ENCODE measurements around the gene RGS1. TPM values are rescaled to one million over a fixed set of nuclear protein-coding genes. Genes with fewer than 3 reads are reported as not detected.

The RGS1 gene, protein sequence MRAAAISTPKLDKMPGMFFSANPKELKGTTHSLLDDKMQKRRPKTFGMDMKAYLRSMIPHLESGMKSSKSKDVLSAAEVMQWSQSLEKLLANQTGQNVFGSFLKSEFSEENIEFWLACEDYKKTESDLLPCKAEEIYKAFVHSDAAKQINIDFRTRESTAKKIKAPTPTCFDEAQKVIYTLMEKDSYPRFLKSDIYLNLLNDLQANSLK
- 0.11 and 0.19 TPM in 2 replicates for total RNA-seq (2014; rRNA removed)
- polyA plus RNA-seq (2012) = not detected

DNA sequence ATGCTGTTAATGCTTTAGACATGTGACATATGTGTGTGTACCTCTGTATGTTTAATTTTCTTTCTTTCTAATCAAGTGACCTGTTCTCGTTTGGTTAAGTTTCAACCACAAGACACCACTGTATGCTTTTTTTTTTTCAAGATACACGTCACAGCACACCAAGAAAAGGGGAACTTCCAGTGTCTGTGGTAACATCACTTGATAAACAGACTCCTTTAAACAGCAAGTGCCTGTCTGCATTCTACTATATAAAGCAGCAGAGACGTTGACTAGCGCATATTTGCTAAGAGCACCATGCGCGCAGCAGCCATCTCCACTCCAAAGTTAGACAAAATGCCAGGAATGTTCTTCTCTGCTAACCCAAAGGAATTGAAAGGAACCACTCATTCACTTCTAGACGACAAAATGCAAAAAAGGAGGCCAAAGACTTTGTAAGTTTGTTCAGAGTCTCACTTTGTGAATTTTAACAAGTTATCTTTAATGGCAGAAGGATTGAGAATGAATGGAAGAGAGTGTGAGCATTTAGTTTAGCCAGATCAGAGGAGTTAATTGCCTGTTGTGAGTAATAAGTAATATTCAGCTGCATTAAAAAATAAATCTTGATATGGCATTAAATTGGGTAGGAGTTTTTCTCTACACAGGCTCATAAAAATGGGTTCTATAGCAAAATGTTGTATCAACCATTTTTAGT lies at the start of gene RGS1:
Gene RGS1, plus strand, starts transcription at position 275 of the 691 bp plus-strand sequence. Its CDS starts 20 bp downstream, at position 295.
- no peak for DNase-seq (ENCODE audit: low read depth)

DNA sequence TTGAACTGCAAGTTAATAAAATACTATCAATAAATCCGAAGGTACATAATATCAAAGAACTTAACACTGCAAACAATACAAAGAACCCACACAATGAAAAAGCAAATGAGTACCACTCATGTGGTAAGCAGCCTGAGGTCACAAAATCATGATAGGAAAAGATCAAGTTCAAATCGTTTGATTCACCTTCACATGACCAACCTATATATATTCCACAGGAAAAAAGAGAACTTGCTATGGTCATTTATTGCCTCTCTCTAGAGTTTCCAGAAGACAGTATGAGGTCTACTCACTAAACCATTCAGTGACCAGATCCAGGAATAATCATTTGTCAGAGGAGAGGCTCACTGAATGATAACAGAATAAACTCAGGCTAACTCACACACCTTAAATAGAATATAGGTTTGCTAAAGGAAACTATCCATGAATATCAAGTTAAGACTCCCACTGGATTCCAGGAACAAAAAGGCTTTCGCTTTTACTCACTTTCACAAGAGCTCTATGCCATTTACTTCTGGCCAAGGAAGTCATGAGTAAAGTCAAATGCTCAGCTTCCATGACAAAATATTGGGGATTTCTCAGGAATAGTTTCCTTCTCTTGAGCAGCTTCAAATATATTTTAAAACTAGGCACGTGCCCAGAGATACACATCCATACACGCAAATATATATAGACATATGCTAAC lies 48.3 kb upstream of the RGS1 start:
- no peak for DNase-seq (ENCODE audit: low read depth)

DNA sequence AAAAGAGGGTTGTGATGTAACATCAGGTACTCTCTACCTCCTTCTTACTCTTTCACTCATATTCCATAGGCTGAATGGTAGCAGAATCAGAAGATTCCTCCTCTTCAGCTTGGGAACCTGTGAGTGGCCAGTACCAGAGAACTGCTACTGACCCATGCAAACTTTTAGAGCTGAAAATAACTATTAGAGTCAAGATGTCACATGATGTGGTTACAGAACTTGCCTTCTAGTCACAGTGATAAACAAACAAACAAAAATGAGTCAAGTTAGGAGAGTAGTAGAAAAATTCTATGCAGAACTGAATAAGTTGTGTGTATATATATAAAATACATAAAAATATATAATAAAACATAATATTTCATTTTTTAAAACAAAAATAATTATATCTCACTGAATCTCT lies 47.6 kb upstream of the RGS1 start:
- DNase-seq (ENCODE audit: low read depth) = peak; percentile 74

DNA sequence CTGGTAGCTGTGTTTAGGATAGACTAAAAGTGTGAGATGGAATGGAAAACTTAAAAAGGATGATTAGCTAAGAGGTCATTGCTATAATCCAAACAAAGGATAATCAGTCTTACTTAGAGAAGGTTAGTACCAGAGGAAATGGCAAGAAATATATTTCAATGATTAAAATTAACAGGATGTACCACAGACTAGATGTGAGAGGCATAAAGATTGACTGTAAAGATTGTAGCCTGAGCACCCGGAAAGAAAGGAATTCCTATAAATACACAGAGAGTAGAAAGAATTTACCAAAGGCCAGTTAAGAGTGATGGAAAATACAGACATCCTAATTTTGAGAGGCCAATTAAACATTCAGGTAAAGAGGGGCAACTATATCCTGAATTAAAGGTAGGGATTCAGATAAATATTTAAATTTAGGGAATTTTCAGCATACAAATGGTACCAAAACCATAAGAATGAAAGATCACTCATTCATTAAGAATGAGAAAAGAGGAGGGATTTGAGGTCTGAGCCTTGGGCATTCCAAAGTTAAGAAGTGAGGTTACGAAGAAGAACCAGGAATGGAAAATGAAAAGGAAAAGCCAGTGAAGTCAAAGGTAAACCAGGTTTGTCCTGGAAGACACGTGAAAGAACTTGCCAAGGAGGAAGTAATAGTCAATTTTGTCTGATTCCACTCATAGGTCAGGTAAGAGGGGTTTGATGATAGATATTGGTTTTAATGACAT lies 46.4 kb upstream of the RGS1 start:
- DNase-seq (ENCODE audit: low read depth) = no peak

DNA sequence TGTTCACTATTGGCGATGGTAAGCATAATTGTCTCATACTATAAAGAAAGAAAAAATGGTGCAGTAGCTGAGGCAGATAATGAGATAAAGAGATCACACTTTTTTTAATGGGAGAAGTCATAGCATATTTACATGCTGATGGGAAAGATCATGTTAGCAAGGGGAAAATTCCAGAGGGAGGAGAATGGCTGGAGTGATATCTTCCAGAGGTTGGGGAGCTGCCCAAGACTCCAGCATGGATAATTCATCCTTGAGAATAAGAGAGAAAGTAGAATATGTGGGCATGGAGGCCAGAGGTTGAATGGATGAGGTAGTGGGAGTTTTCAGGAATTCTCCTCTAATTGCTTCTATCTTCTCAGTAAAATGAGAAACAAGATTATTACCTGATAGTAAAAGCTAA lies 45.8 kb upstream of the RGS1 start:
- DNase-seq (ENCODE audit: low read depth) = no peak

DNA sequence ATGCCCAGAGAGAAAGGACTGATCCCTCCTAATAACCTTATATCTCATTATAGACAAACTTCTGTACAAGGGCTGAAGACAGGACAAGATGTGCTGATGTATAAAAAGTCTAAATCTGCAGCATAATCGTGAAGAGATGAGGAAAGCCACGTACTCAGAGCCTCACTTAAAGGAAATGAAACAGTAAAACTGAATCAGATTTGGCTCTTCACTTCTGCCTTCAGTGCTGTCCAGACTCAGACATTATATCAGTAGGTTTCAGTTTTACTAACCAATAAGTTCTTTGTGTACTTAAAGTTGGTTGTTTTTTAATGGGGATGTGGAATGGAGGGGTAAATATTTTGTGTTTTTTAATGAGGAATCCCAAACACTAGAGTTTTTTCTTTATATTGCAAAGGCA lies 45.3 kb upstream of the RGS1 start:
- DNase-seq (ENCODE audit: low read depth) = peak; percentile 54

DNA sequence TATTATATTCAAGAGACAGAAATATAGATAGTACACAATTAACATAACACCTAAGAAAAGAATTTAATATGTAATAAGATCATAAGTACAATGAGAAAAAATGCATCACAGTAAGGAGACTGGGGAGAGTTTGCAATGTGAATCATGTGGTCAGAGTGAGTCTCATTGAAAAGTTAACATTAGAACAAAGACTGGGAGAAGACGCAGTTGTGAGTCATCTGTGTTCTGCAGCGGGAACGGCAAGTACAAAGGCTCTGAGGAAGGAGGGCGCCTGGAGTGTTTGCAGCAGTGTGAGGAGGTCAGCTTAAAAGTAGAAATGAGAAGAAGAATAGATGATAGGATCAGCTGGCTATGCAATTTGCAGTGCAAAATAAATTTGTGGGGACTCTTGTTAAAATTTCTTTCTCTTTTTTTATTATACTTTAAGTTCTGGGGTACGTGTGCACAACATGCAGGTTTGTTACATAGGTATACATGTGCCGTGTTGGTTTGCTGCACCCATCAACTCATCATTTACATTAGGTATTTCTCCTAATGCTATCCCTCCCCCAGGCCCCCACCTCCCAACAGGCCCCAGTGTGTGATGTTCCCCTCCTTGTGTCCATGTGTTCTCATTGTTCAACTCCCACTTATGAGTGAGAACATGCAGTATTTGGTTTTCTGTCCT lies 44.4 kb upstream of the RGS1 start:
- peak; percentile 98 for DNase-seq (ENCODE audit: low read depth)

DNA sequence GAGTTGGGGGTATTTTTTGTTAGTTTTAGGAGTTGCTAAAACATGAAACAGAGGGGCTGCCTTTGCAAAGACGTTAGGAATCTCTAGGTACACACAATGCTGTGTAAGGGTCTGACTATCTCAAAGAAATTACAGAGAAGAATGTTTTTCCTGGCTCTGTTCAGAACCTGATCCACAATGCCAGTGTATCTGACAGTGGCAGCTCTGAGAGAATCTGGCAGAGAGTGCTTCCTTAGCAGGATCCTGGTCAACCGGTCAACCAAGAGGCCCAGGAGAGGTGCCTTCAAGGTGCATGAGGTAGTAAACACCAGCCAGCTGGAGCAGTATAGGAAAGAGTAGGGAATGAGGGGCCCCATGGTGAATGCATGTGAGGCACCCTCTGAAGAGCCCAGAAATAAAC lies 40.9 kb upstream of the RGS1 start:
- no peak for DNase-seq (ENCODE audit: low read depth)

DNA sequence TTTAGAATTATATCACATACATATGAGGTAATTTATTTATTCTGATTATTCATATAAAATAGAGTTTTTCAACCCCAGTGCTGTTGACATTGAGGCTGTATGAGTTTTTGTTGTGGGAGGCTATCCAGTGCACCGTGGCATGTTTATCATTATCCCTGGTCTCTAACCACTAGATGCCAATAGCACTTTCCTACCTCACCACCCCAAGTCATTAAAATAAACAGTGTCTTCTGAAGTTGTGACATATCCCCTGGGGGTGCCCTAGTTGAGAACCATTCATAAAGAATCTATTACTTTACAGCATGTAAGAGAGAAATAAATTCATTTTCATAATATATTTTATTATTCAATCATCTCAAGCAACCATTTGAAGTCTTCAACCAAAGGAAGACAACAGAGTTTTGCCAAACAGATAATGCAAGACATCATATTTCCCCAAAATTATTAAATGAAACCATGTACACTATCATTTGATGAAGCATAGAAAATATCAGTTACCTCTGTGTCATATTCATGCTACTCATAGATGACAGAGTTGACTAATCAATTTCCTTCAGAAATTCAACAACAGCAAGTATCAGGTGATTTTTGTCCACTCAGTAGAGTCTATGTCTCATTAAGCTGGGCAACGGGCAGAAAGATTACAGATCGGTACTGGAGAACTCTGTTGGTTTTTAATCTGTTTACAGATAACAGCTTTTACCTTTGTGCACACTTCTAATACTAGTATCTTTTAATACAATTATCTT lies 39.5 kb upstream of the RGS1 start:
- DNase-seq (ENCODE audit: low read depth) = no peak

DNA sequence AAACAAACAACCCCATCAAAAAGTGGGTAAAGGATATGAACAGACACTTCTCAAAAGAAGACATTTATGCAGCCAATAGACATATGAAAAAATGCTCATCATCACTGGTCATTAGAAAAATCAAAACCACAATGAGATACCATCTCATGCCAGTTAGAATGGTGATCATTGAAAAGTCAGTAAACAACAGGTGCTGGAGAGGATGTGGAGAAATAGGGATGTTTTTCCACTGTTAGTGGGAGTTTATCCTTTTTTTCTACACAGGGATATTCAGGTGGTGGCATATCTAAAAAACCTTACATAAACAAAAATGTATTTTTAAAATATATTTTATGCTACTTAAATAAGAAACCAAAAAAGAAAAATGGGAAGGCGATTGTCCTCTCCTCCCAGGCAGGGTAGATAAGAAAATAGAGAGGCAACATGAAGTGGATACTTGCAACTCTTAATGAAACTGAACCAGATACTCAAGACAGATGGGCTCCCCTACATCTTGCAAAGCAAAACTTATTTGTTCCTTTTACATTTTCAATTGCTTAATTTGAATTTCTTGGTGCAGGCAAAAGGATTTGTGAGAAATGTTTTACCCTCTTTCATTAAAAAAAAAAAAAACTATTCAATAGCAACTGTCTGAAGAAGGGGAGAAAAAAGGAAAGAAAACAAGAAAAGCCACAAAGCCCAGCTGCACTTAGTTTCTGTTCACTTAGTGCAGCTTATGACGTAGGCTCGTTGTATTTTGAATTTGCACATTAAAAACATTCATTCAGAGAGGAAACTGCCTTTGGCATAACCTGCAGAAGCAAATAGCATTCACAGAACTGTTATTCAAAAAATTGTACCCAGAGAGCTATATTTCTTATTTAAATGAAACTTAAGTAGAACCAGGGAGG lies 36.9 kb upstream of the RGS1 start:
- peak; percentile 76 for DNase-seq (ENCODE audit: low read depth)

DNA sequence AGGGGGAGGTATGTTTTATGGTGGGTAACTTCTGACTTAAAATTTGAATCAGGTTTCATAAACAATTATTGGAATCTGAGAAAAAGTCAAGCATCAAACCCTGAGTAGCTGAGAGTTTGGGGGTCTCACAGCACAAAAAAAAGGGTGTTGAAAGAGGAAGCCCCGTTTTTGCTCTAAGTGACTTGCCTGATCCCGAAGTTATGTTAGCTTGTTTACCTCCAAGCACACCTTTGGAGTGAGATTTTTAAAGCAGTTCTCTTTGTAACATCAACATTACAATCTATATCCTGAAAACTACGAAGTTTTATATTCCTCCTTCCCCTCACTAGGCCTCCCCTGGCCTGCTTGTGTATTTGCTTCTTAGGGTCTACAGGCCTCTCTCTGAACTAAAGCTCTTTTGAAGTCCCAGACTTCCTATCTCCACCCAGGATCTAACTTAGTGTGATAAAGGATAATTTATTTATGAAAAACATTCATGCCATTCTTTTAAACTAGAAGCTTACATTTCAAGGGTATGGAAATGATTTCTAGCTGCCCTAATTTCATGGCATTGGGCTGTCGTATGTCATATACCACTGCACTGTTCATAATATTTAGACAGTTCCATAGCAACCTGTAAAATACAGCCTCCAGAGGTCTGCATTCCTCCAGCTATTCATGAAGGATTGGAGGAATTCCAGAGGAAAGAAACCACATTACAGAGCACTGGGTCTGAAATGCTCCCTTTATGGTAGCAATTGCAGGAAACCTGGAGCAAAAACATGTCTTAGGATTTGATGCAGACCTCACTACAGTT lies 36.1 kb upstream of the RGS1 start:
- peak; percentile 98 for DNase-seq (ENCODE audit: low read depth)

DNA sequence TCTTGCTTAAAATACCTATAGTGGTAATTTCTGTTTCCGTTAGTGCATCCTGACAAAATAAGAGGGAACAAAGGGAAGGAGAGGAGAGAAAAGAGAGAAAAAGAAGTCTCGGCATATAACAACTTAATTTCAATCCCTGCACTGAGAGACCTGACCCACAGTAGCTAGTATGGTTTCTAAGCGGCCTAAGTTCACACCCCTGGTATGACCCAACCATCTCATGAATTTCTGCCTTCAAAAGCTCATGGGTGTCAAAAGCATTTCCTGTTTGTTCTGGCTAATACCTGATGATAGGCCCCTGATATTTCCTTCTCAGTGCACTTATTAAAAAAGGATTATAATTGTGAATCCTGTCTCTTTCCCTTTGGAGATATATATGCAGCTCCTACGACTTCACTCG lies 32.1 kb upstream of the RGS1 start:
- no peak for DNase-seq (ENCODE audit: low read depth)

DNA sequence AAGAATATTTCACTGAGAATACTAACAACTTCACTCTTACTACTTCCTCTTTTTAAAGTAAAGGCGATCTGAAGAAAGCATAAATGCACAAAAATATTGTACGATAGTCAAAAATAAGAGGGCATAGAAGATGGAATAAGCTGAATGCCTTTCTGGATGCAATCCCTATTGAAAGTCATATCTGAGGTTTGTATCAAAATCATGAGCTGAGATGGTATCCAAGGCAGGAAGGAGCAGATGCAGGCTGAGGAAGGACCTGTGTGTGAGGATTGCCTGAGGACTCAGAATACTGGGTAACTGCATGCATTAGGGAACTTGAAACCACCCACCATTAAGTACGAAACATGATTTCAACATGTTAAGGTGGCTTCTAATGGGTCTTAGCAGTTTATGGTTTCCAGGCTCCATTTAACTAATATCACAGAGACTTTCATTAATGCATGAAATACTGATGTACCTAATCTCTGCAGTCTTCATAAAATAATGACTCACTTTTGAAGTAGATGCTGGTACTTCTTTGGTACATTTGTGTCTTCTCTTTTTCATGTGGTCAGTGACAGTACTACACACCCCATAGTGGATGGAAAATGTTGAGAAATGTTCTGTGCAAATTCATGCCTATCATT lies 29.6 kb upstream of the RGS1 start:
- peak; percentile 77 for DNase-seq (ENCODE audit: low read depth)

DNA sequence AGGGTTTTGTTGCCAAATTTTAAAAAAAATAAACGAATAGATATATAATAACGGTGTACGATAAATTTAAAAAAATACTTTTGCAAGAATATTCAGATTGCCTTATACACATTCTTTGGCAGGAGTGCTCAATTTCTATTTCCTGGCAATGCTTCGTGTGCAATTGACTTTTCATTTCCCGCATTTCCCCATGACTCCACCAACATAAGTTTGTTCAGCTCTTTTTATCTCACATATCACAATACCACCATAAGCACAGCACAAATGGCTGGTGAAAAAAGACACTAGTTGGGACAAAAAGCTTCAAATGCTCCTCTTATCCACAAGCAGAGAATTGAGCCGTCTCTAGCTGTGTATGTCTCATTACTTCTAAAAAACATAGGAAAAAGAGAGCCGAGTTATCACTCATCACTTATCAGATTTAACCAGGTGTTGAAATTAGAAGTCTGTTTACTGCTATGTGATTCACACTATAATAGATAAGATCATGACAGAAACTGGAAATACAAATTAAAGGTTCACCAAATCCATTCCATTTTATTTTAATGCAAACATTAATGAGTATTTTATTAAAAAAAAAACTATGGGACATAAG lies 28.9 kb upstream of the RGS1 start:
- no peak for DNase-seq (ENCODE audit: low read depth)

DNA sequence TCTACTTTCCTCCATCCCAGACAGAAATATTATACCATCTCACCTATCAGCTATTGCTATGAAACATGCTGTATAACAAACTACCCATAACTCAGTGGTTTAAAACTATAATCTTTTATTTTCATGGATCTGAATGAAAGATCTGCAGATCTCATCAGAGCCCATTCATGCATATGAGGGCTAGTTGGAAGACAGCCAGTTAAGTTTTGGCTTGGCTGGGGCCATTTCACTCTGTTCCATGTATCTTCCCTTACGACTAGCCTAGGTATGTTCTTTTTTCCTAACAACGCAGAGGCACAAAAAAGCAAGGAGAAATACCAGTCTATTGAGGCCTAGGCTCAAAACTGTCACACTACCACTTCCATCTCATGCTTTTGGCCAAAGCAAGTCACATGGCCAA lies 28.1 kb upstream of the RGS1 start:
- no peak for DNase-seq (ENCODE audit: low read depth)

DNA sequence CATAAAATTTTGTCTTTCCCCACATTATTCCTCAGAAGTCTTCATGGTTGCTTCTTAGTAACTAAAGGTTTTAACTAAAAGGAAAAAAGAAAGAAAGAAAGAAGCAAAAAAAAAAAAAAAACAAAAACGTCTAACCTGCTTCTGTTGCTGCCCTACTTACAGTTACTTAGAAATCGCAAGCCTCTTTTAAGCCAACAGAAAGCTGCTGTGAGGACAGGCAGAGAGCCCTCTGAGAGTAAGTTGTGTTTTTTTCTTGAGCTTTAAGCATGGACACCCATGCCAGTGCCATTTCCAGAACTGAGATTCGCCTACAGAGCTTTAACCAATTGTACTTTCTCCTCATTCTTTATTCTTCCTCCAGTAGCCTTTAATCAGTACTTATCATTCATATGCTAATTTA lies 25.6 kb upstream of the RGS1 start:
- DNase-seq (ENCODE audit: low read depth) = no peak

DNA sequence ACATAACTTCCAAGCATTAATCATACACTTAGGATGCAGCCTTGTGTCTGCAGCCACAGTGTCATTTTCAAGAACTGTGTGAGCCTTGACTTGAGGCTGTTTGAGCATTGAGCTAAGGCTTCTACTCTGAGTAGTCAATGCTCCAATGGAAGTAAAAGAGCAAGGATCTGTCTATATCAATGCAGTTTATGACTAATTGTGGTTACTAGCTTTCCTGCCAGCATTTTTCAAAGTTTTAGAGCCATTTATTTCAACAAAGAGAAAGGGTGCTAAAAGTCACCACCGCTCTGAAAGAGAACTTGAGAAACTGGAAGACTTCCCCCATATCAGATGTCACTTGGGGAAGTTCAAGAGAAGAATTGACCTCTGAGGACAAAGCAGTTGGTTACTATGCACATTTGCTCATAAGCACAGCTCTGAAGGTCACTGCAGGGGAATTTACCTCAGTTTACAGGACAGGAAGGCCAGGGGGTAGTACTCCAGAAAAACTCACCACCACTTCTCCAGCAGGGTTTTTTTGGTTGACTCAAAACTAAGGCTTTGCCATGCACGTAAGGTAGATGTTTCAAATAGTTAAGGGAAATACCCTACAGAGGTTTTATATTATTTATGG lies 24.5 kb upstream of the RGS1 start:
- DNase-seq (ENCODE audit: low read depth) = peak; percentile 97

DNA sequence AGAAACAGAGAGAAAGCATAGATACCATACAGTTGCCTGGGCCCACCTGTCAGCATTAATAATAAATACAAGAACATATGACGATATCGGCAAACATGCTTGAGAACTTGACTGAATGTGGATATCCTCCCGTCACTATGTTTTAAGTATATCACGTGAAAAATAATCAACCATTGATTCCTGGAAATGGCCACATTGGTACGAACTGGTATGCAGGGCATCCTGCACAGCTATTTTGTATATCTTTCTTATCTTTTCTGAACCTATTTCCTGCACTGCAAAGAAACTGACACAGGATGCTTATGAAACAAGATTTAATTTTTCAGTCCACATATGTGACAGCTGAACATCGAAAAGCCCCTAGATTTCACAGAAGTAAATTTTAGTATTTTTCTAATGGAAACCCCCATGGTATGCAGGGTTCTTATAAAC lies 22.8 kb upstream of the RGS1 start:
- no peak for DNase-seq (ENCODE audit: low read depth)
